Measurements from ENCODE around the gene ARL5A. TPM values are rescaled to one million over a fixed set of nuclear protein-coding genes. Genes with fewer than 3 reads are reported as not detected.

Gene ARL5A
- total and polyA plus RNA-seq, 2 of the 4 experiments (the other 2 are of a cell fraction) = 22.3 to 45.5 TPM

DNA sequence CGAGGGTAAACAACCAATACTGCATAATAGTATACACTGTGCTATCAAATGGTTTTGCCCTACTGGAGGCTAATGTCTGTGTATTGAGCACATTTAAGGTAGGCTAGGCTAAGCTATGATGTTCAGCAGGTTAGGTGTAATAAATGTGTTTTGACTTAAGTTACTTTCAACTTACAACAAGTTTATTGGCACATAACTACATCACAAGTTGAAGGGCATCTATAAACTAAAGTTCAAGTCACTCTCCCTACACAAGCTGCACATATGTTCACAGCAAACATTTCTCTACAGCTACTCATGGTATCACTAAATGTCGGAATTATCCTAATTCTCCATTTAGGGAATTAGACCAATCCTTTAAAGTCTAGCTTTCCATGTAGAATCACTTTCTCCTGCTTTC, 11.4 kb downstream of the ARL5A start:
- no TSS peak for BruUV-seq (replicated peaks)
- H3K27me3 ChIP-seq (ENCODE audit: control insufficient read depth, insufficient read depth, low read length) = no peaks in the 10 kb centered on the region
- dilution Hi-C loops (cut with HindIII; ENCODE audit: low sequenced_read_pairs, unreplicated experiment) (no loop called here), intact Hi-C loops (cut with micrococcal nuclease) (no loop called here), in situ Hi-C loops (cut with MboI; ENCODE audit: low sequenced_read_pairs) (no loop called here)
- no peak overlapping the region for H4K5ac ChIP-seq (ENCODE audit: low read depth, low read length)
- H3K23ac ChIP-seq (ENCODE audit: low read depth, low read length) = no peak overlapping the region
- no peak overlapping the region for H2BK5ac ChIP-seq (ENCODE audit: low read depth, low read length, poor library complexity, severe bottlenecking)
- H3K4me3 ChIP-seq (ENCODE audit: insufficient read depth, low read depth, low read length) = no peak overlapping the region
- ATAC-seq (ENCODE audit: low read depth) (no peak), DNase-seq (no peak)
- H3K27ac ChIP-seq (ENCODE audit: insufficient read depth, low read length) = no peak overlapping the region
- H2AFZ ChIP-seq (replicated peaks; ENCODE audit: low read length, poor library complexity) = no peak overlapping the region
- no peak overlapping the region for H3K56ac ChIP-seq (ENCODE audit: extremely low read depth, insufficient read depth, low read length)
- no peak overlapping the region for H3K4ac ChIP-seq (ENCODE audit: low read depth, low read length)
- H3K36me3 ChIP-seq (ENCODE audit: control insufficient read depth, insufficient read depth, low read length) = peaks cover 8% of the 10 kb centered on the region; the same call in 1 of the 2 replicates
- H3K9me3 ChIP-seq (ENCODE audit: control insufficient read depth, insufficient read depth, low read length) = no peaks in the 10 kb centered on the region
- H3K9me1 ChIP-seq (ENCODE audit: insufficient read depth, low read length) = no peaks in the 10 kb centered on the region
- no peak overlapping the region for H3K9ac ChIP-seq (ENCODE audit: low read depth, low read length)
- WGBS, 2 experiments (ENCODE audit: extremely low coverage in 2 of 2, insufficient read length in 1 of 2) = 80% methylated on average over 1 of the region's 2 CpGs; no CpG with 5 or more reads in 1 of the 2 experiments
- no peak overlapping the region for H2AK5ac ChIP-seq (ENCODE audit: low read depth, low read length)
- ChIA-PET CTCF (no interaction called here), POLR2A (ENCODE audit: unreplicated experiment) (interaction anchor here (0.6 kb wide), 1 partner anchor 515 kb away, joined by 4 read pairs; no protein-coding TSS in a partner anchor)
- H2AK9ac ChIP-seq (replicated peaks; ENCODE audit: low read depth, low read length, poor library complexity) = no peak overlapping the region
- no peak overlapping the region for H3K4me2 ChIP-seq (ENCODE audit: low read depth, low read length)
- H2BK20ac ChIP-seq (ENCODE audit: low read depth, low read length) = no peak overlapping the region
- H3K14ac ChIP-seq (replicated peaks; ENCODE audit: low read depth, low read length) = no peak overlapping the region
- H4K91ac ChIP-seq (ENCODE audit: insufficient read depth, low read depth, low read length) = no peak overlapping the region
- peaks cover 35% of the 10 kb centered on the region; the same call in 1 of the 2 replicates for H4K20me1 ChIP-seq (ENCODE audit: insufficient read depth, low read length)
- no peak overlapping the region for H4K8ac ChIP-seq (ENCODE audit: low read depth in 2 of 2, low read length in 2 of 2)
- TF ChIP-seq RAD21 (IDR thresholded peaks at IDR 0.05; ENCODE audit: low read length) (no peak), FOS (IDR thresholded peaks at IDR 0.05; ENCODE audit: low read depth, low read length) (no peak), MXI1 (IDR thresholded peaks at IDR 0.05; ENCODE audit: borderline replicate concordance, low read depth, low read length) (no peak), MAZ (IDR thresholded peaks at IDR 0.05; ENCODE audit: borderline replicate concordance, low read depth, low read length) (no peak), CHD1 (IDR thresholded peaks at IDR 0.05; ENCODE audit: low read depth, low read length) (no peak), RFX5 (IDR thresholded peaks at IDR 0.05; ENCODE audit: low read depth, low read length) (no peak), MAFK (IDR thresholded peaks at IDR 0.05; ENCODE audit: low read depth, low read length) (no peak), NFE2L2 (IDR thresholded peaks at IDR 0.05; ENCODE audit: low read depth, low read length) (no peak), RCOR1 (IDR thresholded peaks at IDR 0.05; ENCODE audit: insufficient replicate concordance, low read length) (no peak), POLR2A (IDR thresholded peaks at IDR 0.05; ENCODE audit: low read depth, low read length) (no peak), BHLHE40 (IDR thresholded peaks at IDR 0.05; ENCODE audit: low read depth, low read length) (no peak), CEBPB (IDR thresholded peaks at IDR 0.05; ENCODE audit: low read depth, low read length) (no peak)
- TF ChIP-seq, protein P1, sequence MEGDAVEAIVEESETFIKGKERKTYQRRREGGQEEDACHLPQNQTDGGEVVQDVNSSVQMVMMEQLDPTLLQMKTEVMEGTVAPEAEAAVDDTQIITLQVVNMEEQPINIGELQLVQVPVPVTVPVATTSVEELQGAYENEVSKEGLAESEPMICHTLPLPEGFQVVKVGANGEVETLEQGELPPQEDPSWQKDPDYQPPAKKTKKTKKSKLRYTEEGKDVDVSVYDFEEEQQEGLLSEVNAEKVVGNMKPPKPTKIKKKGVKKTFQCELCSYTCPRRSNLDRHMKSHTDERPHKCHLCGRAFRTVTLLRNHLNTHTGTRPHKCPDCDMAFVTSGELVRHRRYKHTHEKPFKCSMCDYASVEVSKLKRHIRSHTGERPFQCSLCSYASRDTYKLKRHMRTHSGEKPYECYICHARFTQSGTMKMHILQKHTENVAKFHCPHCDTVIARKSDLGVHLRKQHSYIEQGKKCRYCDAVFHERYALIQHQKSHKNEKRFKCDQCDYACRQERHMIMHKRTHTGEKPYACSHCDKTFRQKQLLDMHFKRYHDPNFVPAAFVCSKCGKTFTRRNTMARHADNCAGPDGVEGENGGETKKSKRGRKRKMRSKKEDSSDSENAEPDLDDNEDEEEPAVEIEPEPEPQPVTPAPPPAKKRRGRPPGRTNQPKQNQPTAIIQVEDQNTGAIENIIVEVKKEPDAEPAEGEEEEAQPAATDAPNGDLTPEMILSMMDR (conservative IDR thresholded peaks at IDR 0.05; ENCODE audit: low read depth, low read length) = no peak
- TF ChIP-seq, protein P2, sequence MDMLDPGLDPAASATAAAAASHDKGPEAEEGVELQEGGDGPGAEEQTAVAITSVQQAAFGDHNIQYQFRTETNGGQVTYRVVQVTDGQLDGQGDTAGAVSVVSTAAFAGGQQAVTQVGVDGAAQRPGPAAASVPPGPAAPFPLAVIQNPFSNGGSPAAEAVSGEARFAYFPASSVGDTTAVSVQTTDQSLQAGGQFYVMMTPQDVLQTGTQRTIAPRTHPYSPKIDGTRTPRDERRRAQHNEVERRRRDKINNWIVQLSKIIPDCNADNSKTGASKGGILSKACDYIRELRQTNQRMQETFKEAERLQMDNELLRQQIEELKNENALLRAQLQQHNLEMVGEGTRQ (IDR thresholded peaks at IDR 0.05; ENCODE audit: low read depth, low read length) = no peak
- TF ChIP-seq, protein P3, sequence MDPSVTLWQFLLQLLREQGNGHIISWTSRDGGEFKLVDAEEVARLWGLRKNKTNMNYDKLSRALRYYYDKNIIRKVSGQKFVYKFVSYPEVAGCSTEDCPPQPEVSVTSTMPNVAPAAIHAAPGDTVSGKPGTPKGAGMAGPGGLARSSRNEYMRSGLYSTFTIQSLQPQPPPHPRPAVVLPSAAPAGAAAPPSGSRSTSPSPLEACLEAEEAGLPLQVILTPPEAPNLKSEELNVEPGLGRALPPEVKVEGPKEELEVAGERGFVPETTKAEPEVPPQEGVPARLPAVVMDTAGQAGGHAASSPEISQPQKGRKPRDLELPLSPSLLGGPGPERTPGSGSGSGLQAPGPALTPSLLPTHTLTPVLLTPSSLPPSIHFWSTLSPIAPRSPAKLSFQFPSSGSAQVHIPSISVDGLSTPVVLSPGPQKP (IDR thresholded peaks at IDR 0.05; ENCODE audit: borderline replicate concordance, low read depth, low read length) = no peak
- H3K79me1 ChIP-seq (ENCODE audit: low read depth in 1 of 2, low read length in 2 of 2) = peaks cover 21 to 45% of the 10 kb centered on the region in 2 experiments
- H3K18ac ChIP-seq (ENCODE audit: low read depth, low read length) = no peak overlapping the region
- H2BK15ac ChIP-seq (ENCODE audit: low read depth, low read length) = no peak overlapping the region
- H3K4me1 ChIP-seq (ENCODE audit: control insufficient read depth, insufficient read depth, low read length) = no peaks in the 10 kb centered on the region
- H2BK120ac ChIP-seq (ENCODE audit: low read depth, low read length) = no peak overlapping the region

Data from IMR-90 (cell line).